SK-N-SH (cell line): ENCODE data around the gene NCSTN.

Experiments used
- CTCF ChIP-seq: fragments of 200-600 bp; sonication (generic); IDR thresholded peaks from 2 replicates; pipeline ENCODE4 v1.6.1; 2017; ENCODE audit warnings: antibody characterized with exemption, mild to moderate bottlenecking, moderate library complexity
- EP300 ChIP-seq, 2 experiments: IDR thresholded peaks; 2 replicates each; pipeline versions ENCODE4 v1.4.0 to v1.6.1; 2012; ENCODE audit warnings: borderline replicate concordance in 1 of 2, low read depth in 1 of 2, low read length in 1 of 2
- GABPA ChIP-seq: IDR thresholded peaks from 2 replicates; pipeline ENCODE4 v1.4.0; 2012; ENCODE audit warnings: low read depth, mild to moderate bottlenecking
- JUND ChIP-seq: IDR thresholded peaks from 2 replicates; pipeline ENCODE4 v1.4.0; 2012
- POLR2AphosphoS5 ChIP-seq: IDR thresholded peaks from 2 replicates; pipeline ENCODE4 v1.6.1; 2012; ENCODE audit warnings: low read depth, low read length
- RXRA ChIP-seq: IDR thresholded peaks from 2 replicates; pipeline ENCODE4 v1.4.0; 2012; ENCODE audit warnings: low read depth, mild to moderate bottlenecking, borderline replicate concordance
- SIN3A ChIP-seq: IDR thresholded peaks from 2 replicates; pipeline ENCODE4 v1.6.1; 2012; ENCODE audit warnings: low read depth, mild to moderate bottlenecking, low read length, moderate library complexity, borderline replicate concordance
- SMC3 ChIP-seq: IDR thresholded peaks from 2 replicates; pipeline ENCODE4 v1.6.1; 2012; ENCODE audit warnings: low read depth, low read length, improper control_type of control experiment
- TAF1 ChIP-seq: IDR thresholded peaks from 2 replicates; pipeline ENCODE4 v1.6.1; 2012; ENCODE audit warnings: low read depth, mild to moderate bottlenecking, low read length, moderate library complexity, borderline replicate concordance
- YY1 ChIP-seq: IDR thresholded peaks from 2 replicates; pipeline ENCODE4 v1.4.0; 2012; ENCODE audit warnings: low read depth, mild to moderate bottlenecking
- TF ChIP-seq, protein P1 (sequence below): IDR thresholded peaks from 2 replicates; pipeline ENCODE4 v1.4.0; 2012; ENCODE audit warnings: low read depth

GRCh38 chr1:160397651-160398050 lies 54.5 kb downstream of the NCSTN start:
- TF ChIP-seq JUND (no peak), CTCF (no peak), POLR2AphosphoS5 (no peak), SIN3A (no peak), YY1 (no peak), EP300 (IDR thresholded peaks at IDR 0.05; ENCODE audit: borderline replicate concordance in 1 of 2, low read depth in 1 of 2, low read length in 1 of 2) (no peak), TAF1 (no peak), SMC3 (no peak), GABPA (no peak), RXRA (no peak)
- TF ChIP-seq, protein P1, sequence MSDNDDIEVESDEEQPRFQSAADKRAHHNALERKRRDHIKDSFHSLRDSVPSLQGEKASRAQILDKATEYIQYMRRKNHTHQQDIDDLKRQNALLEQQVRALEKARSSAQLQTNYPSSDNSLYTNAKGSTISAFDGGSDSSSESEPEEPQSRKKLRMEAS = no peak
